Ureter (tissue), 1 donor: Measurements from ENCODE around the gene SMIM24. TPM values are rescaled to one million over a fixed set of nuclear protein-coding genes. Genes with fewer than 3 reads are reported as not detected.
A peak's percentile ranks its signal among the peaks of the same experiment; 100 is the strongest.

Experiments used
- DNase-seq: peaks from one replicate; pipeline ENCODE4 v3.0.0-alpha.2; 2020; ENCODE audit warnings: low spot score
- total RNA-seq: library from RNA; stranded (reverse); gene quantifications from one replicate; pipeline ENCODE4 v1.2.4, GENCODE V29; 2023
- donor health status: DM: yes; HTN: yes; CAD: no.

The SMIM24 gene
- total RNA-seq, 1 donor from 2014 or later, result not detected

- DNase-seq, result no peak
These were observed 6.3 kb downstream of the SMIM24 start for GRCh38 chr19:3474010-3474409.

- DNase-seq, result no peak
These were observed 8.2 kb downstream of the SMIM24 start for GRCh38 chr19:3471954-3472655.

DNA sequence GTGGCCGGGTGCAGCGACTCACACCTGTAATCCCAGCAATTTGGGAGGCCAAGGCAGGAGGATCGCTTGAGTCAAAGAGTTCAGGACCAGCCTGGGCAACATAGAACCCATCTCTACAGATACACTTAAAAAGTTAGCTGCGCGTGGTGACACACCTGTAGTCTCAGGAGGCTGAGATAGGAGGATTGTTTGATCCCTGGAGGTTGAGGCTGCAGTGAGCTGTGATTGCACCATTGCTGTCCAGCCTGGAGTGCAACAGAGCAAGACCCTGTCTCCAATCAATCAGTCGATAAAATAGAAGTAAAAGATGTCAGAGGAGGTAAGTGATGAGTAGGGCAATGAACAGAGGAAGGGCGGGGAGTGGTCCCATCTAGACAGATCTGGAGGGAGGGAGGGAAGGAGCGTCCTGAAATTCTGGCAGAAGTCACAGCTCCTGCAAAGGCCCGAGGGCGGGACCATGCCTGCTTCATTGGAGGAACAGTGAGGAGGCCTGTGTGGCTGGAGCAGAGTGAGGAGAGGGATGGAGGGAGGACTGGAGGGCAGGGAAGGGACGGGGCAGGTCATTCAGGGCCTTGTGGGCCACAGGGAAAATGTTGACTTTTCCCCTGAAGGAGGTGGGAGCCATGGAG, 9.7 kb downstream of the SMIM24 start:
- no peak for DNase-seq

DNA sequence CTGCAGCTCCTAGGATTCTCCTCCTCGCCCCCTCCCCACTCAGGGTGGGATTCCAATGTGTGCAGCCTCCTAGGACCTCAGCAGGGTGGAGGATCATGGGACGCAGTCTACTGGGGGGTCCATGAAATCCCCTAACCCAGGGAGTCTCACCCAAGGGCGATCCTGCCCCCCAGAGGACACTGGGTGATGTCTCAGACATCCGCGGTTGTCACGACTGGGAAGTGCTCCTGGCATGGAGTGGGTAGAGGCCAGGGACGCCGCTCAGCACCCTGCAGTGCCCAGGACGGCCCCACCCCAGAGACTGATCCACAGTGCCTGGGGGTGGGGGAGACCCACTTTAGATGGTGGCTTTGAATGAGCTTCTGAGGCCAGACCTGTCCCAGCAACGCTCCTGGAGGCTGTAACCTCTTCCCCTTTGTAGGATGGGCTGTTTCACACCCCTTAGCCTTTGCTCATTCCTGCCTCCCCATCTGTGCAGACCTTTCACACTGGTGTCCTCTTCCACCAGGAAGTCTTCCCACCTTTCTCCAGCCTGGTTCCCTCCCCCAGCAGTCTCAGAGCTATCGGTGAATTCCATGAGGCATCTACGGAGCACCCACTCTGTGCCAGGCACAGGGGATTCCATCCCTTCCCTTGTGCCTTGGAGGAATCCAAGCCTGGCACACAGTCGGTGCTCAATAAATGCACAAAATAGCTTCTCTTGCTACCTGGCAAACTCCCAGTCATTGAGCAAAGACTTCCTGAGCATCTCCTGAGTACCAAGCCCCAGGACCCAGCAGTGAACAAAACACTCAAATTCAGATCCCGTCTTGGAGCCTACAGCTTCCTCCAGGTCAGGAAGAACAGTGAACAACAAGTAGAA, 10.5 kb downstream of the SMIM24 start:
- DNase-seq, result no peak

GRCh38 chr19:3468211-3468610, 12.1 kb downstream of the SMIM24 start:
- no peak for DNase-seq

DNA sequence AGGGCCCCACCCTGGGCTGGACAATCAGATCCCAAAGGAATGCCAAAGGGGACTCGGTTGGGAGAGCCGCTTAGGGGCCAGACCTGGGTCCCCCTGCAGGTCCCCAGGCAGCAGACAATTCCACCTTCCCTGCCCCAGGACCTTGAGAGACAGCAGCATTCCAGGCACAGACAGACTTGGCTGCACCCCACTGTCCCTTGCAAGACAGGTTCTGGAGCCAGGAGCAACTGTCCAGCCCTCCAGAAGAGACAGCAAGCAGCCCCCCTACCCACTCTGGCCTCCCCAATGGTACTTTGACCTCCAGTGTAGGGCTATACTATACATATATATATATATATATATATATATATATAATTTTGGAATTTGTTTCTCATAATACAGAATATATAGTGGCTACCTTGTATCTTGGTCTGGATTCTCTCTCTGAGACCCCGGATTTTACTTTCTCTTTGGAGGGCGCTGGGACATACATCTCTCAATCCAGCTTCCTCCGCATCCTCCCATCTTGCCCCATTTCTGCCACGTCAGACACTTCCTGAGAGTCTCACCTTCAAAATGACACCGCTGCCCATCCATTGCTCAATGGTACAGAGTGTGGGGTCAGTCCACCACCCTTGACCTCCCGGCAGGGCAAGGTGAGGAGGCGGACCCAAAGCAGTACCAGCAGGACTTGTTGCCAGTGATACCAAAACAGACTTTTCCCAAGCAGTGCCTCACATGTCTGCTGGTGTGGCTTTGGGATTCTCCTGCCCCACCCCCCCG, 12.7 kb downstream of the SMIM24 start:
- no peak for DNase-seq

GRCh38 chr19:3466635-3467034, 13.7 kb downstream of the SMIM24 start:
- DNase-seq, result peak; percentile 63

DNA sequence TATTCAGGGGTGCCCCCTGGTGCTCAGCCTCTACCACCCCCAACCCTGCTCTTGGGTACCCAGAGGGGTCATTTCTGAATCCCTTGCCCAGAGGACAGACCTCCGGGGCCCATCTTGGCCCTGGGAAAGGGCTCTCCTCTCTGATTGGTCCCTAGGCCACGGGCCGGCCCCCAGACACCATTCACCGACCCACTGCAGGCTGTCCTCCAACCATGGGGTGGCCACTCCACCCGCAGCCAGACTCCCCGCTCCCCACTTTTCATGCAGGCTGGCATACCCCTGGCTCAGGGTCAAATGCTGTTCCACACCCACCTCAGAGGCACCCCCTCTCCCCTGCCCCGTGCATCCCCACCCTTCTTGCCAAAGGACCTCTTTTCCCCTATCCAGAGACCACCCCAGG, 14.8 kb downstream of the SMIM24 start:
- DNase-seq, result no peak

- DNase-seq, result no peak
These were observed 15.6 kb downstream of the SMIM24 start for GRCh38 chr19:3464587-3465235.

- no peak for DNase-seq
These were observed 16.4 kb downstream of the SMIM24 start for GRCh38 chr19:3463714-3464586.

DNA sequence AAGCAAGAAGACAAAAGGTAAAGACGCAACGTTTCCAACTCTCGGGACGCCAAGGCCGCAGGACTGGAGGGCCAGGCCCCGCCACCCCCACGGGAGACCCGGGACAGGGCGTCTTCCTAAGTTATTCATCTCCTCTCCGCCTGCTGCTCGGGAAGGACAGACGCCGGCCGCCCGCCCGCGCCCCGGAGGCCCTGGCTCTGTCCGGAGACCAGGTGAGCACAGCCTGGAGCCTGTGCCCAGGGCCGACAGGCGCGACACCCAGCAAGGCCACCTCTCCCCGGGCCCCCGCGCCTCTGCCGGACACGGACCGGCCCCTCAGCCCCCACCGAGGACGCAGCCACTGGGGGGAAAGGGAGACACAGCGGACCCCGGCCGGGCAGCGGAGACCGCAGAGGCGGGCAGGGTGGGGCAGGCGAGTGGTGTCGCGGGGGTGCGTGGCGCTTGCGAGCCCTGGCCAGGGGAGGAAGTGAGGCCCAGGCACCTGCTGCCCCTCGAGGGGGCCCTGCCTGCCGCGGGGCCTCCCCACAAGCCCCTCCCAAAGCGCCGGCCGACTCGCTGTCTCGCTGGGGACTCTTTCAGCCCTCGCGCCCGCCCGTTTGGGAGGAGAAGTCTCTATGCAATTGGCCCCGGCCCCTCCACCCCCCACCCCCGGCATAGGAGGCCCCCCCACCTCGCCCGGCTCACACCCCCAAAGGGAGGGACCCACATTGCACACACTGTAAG, 17.2 kb downstream of the SMIM24 start:
- no peak for DNase-seq

DNA sequence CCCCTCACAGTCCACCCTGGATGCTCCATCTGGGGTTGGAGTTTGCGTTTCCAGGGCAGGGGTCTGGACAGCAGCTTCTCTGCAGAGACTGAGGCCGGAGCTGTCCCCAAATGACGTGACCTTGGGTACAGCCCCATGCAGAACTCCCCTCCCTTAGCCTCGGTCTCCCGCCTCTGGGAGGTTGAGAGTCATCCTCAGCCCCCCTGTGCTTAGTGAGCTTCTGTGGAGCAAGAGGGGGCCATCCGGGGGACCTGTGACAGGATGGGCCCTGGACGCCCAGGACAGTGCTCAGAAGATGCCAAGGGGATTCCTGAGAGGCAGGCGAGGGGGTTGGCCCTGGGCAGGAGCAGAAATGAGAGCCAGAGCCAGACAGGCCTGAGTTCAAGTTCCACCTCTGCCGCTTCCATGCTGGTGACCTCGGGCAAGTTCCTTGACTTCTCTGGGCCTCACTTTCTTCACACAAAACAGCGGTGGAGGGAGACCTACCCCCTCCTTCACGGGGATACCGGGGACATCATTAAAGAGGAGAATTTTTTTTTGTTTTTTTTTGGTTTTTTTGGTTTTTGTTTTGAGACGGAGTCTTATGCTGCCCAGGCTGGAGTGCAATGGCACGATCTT, 20.3 kb downstream of the SMIM24 start:
- no peak for DNase-seq

DNA sequence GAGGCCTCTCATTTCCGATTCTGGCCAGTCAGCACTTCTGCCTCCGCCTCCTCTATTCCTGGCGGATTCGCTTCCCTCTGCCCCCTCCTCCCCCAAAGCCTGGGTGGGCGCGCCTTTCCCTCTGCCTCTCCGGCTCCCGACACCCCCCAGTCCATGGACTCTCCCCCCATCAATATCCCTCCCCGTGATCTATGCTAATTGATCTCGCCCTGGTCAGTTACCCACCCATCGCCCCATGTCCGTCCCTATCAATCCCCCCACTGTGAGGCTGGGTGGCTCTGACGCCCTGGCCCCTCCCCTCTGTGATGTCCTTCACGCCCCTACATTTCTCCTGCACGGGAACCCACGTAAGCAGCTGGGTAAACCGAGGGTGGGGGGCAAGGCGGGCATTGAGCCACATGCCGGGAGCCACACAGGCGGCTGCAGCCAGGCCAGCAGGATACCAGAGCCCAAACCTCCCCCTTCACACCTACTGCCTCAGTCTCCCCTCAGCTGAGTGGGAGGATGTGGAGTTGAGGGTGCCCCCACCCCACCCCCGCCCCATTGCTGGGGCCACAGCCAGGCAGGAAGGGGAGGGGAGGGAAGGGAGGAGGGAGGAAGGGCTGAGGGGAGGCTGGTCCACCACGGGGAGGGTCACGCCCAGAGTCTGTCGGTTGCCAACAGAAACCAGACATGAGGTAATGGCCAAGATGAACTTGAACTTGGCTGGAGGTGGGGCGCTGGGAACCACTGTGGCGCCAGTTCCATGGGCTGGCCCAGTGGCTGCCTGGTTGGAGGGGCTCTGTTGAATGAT, 21.0 kb downstream of the SMIM24 start:
- peak; percentile 86 for DNase-seq

- no peak for DNase-seq
These were observed 21.9 kb downstream of the SMIM24 start for GRCh38 chr19:3458229-3459088.

DNA sequence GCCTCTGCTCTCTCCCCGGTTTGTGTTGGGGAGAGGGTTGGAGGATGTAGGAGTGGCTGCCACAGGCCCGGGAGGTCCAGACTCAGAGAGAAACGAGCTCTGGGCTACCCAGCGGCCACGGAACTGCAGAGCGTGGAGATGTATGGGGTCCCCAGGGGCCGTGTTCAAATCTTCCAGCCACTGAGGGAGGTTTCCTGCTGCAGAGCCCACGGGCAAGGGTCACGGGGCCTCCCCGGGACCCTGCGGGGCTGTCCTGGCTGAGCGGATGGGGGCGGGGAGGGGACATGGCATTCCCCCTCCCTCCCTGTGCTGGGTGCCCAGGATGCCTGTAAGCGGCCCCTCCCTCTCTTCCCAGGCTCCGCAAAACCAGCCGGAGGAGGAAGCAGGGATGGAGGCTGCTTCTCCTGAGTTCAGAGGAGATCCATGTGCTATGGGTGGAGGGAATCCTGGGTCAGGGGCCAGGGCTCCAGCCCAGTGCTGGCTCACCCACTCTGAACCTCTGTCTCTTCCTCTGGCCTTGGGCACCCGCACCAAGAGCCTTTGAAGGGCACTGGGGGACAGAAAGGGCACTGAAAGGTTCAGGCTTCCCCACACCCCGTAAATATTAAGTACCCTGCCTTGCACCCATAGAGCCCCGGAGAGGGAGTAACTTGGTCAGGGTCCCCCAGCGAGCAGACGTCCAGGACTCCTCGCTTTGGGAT, 22.6 kb downstream of the SMIM24 start:
- no peak for DNase-seq

GRCh38 chr19:3456925-3457527, 23.3 kb downstream of the SMIM24 start:
- no peak for DNase-seq
